Measurements from ENCODE around the gene GRIK4.

The GRIK4 gene

DNA sequence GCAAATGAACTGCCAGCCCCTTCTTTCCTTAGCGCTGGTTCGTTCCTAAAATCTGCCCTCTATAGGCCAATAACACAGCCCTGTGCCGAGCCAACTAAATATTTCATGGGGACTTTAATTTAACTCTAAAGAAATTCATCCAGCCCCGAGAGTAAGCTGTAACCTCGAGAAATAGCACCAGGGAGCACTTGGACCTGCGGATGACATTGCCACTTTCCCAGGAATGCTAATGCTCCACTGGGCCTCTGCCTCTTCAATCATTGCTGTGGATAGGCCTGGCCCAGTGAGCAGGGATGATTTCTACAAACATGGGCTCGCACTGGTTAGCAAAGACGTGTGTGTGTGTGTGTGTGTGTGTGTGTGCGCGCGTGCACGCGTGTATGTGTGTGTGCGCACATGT is 417.1 kb downstream of the GRIK4 start:
- DNase-seq = no peak

GRCh38 chr11:120929090-120929489 is 417.5 kb downstream of the GRIK4 start:
- no peak for DNase-seq

DNA sequence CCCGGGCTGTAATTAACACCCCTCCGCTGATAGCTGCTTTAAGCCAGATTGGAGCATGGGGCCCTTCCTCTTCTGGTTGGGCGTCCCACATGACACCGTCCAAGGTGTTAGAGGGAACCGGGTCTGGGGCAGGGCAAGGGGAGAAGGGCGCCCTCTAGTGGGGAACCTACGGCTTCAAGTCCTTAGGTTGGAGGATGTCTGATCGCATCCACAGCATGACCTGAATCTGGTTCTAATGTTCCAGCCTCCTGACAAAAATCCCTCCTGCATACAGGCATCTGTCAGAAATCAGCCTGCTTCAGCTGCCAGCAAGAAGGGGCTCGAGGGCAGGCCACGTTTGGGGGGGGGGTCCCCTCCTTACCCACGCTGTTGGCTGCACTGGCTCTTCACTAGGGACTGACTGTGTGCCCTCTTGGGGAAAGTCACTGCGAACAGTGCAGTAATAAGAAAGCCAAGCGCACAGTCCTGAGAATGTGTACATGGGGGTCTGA is 418.2 kb downstream of the GRIK4 start:
- DNase-seq = no peak

DNA sequence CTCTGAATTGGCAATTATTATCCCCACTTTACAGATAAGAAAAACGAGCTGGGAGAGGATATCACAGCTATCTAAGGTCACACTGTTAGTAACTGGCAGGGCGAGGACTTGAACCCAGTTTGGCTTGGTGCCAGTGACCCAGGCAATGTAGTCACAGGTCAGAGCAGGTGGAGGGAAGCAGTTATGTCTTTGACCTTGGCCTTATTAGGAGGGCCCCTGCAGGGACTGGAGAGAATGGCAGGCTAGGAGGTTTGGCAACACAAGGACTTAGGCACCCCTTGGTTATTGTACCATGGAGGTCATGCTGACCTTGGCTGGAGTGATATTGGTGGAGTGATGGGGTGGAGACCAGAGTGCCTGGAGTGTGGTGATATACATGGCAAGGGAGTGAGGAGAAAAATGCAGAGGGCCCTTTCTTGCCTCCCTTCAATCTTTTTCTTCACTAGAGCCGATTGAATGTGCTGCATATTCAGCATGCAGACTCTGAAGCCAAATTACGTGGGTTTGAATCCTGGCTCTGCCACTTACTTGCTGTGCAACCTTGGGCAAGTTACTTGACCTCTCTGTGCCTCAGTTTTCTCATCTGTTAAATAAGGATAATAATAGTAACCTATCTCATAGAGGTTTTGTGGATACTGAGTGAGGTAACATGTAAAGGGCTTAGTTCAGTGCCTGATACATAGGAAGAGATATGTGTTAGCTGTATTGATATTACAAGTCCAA is 419.7 kb downstream of the GRIK4 start:
- no peak for DNase-seq

DNA sequence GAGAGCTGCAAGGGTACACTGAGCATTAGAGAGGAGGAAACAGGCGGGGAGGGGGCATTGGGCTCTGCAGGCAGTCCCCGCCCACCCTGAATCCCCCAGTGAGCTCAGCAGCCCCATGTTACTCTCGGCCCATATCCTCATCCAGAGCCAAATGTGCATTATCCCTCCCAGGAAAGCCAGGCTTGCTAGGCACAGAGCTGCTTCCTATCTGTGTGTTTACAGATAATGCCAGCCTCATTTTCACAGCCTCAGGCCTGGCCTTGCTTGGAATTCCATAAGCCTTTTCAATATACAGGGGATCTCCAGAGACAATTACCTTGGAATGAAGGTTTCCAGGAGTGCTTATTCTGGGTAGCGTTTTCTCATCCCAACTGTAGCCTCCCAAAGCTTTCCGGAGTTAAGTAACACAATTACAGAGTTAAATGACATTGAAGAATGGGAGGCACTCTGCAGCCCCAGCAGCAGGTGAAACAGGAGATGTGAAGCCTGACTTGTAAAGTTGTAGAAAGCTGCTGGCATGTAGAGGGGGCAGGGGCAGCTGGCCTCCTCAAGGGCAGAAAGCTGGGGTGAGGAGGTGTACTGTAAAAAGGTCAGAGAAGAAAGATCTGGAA is 420.9 kb downstream of the GRIK4 start:
- no peak for DNase-seq

DNA sequence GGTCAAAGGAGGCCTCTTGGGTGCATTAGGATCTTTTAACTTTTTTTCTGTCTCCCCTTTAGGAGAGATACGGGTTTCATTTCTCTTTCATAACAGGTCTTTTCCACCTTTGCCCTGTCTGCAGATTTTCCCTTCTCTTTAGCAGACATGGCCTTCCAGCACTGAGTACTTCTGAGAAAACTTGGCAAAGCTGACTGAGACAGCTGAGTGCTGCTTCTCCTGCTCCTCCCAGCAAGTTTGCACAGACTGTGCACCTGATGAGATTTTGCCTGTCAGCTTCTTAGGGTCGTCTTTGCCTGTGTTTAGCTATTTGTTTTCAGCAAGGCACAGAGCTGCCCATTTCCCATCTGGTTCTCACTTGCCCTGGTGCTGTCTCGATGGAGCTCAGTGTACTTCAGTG is 424.8 kb downstream of the GRIK4 start:
- no peak for DNase-seq

GRCh38 chr11:120937501-120937900 is 426.0 kb downstream of the GRIK4 start:
- no peak for DNase-seq

DNA sequence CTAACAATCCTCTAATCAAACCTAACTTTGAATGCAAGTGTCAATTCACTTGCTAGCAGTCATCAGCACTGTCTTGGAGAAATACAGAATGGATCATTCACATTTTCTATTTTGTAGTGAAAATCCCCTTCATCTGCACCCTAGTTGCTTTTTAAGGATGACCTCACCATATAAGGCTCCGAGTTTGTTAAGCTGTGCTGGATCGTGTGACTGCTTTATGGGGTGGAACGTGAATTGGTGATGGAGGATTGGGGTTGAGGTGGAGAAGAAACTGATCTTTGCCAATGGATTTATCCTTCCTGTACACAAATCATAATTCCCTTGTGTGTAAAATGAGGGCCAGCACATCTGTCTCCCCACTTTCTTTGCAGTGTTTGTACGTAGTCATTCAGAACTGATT is 426.7 kb downstream of the GRIK4 start:
- no peak for DNase-seq

- DNase-seq = no peak
Measured at GRCh38 chr11:120940160-120940848, 428.8 kb downstream of the GRIK4 start.

- no peak for DNase-seq
Measured at GRCh38 chr11:120941000-120941399, 429.5 kb downstream of the GRIK4 start.

GRCh38 chr11:120942701-120943100 is 431.2 kb downstream of the GRIK4 start:
- DNase-seq = no peak

GRCh38 chr11:120945042-120945441 is 433.5 kb downstream of the GRIK4 start:
- no peak for DNase-seq

- DNase-seq = no peak
Measured at GRCh38 chr11:120950880-120951279, 439.3 kb downstream of the GRIK4 start.

GRCh38 chr11:120952461-120953434 is 441.2 kb downstream of the GRIK4 start:
- peak; percentile 71 for DNase-seq

DNA sequence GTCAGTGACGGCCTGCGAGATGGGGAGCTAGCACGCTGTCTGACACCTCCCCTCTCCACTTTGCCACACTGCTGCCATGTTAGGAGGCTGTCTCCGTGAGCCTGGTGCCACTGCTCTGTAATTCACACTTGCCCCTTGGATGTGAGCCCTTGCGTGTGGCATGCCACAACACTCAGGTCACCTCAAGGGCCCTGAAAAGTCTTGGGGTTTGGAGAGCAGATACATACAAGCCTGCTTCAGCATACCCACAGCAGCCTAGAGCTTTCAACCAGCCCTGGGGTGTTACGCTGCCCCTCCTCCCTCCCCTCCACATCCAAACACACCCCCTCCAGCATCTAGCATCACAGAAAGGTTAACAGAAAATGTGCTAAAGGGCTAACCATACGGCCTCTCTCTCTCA is 442.8 kb downstream of the GRIK4 start:
- DNase-seq = no peak

DNA sequence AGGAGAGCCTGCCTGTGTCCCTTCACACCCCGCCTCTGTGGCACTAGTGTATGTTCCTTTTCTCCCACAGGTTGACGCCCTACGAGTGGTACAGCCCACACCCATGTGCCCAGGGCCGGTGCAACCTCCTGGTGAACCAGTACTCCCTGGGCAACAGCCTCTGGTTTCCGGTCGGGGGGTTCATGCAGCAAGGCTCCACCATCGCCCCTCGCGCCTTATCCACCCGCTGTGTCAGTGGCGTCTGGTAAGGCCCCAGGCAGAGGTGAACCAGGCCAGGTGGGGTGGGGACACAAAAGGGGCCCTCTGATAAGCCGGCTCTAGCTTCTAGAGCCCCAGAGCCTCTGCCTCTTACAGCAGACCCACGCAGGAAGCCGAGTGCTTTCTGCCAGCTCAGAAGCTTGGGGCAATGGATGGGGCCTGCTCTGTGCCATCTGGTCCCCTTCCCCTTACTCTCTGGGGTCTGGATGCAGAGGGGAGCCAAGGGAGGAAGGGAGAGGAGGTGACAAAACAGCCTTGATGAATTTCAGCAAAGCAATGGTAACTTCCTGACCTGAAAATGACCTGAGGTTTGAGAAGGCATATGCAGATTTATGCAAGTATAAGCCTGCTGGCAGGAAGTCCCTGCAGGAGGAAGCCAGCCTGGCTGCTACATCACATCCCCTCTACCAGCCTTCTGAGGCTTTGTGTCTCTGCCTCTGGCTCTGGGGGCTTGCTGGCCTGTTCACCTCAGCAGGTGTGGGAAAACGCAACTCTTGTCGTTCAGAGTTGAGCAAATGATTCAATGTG is 445.4 kb downstream of the GRIK4 start:
- DNase-seq = no peak

DNA sequence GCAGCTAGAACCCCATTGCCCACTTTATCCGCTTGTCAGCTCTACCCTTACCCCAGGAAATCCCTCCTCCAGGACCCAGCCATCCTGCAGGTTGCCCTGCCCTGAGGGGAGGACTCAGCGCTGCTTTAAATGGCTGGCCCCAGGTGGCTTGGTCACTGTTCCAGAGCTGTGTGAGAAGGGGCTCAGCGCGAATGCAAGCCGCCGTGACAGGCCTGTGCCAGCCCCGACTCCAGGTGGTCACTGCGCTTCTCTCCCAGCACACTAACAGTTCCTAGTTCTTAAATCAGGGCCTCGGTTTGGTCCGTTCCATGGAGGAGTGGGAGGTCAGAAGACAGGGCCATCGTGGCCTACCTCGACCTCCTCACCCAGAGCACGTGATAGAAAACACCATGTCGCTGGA is 446.6 kb downstream of the GRIK4 start:
- no peak for DNase-seq

GRCh38 chr11:120959189-120959588 is 447.6 kb downstream of the GRIK4 start:
- DNase-seq = no peak

DNA sequence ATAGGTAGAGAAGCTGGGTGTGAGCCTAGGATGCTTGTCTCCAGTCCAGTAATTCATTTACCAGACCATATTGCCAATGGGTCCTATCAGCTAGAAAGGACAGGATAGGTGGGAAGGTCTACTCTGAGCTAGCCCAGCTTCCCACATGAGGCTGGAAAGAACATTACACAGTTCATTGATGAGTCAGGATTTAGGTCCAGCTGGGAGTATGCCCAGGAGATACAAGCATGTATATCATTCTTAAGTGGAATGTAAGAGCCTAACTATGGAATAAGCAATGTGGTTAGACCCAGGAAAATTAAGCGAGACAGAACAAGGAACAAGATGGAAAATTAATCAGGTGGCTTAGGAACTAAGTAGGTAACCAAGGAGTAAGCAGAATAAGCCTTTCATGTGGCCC is 453.3 kb downstream of the GRIK4 start:
- no peak for DNase-seq

GRCh38 chr11:120966840-120967239 is 455.3 kb downstream of the GRIK4 start:
- DNase-seq = no peak

DNA sequence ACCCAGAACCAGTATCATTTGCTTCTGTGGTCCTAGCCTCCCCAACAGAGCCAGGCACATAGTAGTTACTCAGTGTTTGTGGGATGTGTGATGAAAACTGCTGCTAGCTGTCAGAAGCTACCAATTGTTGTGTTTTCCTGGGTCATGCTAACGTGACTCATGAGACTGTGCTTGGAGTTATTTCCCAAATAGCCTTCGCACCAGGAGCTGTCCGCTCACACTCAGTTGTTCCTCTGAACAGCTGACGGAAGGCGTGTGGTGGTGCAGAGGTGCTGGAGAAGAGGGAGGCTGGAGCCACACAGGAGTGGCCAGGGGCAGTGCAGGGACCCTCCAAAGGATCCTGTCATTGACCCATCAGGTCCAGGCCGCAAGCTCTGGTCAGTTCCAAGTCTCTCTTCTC is 458.4 kb downstream of the GRIK4 start:
- DNase-seq = no peak

DNA sequence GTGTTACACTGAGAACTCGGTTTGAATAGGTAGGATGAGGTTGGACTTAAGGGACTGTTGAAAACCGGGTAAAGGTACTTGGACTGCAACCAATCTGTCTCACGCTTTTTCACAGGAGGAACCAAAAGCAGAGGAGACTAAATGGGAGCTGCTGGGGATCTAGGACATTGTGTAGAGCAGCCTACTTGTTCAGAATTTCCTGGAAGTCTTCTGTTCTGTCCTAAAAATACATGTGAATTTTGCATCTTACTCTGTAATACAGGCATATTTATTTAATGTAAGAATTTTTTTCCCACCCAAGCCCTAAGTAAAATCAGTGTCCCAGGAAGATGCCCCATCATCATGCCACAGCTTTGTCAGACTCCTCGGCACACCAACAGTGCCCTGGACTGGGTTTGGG is 460.3 kb downstream of the GRIK4 start:
- DNase-seq = no peak
